K562 (cell line): ENCODE measurements around the gene RNF17. TPM values are rescaled to one million over a fixed set of nuclear protein-coding genes. Genes with fewer than 3 reads are reported as not detected.

Source experiments
- ATAC-seq: fragments of 200-7000 bp; cut with Tn5 transposase; 3 replicates; pipeline ENCODE4 v1.9.1; 2020; ENCODE audit warnings: moderate library complexity
- BruUV-seq: library from RNA; stranded (reverse); fragments of 400-500 nt; replicated peaks from 2 replicates; lab custom pipeline; 2021; lab: Mats Ljungman, UMichigan
- CTCF ChIA-PET: fragments of 300-600 bp; formaldehyde crosslinking; extraction: SDS; loops from one replicate; lab custom pipeline; 2021; ENCODE audit warnings: low intra/inter-chr PET ratio; lab: Yijun Ruan, JAX
- POLR2A ChIA-PET: fragments of 300-600, 350-650 bp; sonication (Branson Sonifier 250); formaldehyde crosslinking; extraction: SDS; loops from one replicate; lab custom pipeline; 2021; ENCODE audit warnings: antibody characterized with exemption, inconsistent platforms; lab: Yijun Ruan, JAX
- DNase-seq, 4 experiments: peaks; one replicate each; pipeline versions ENCODE4 v3.0.0 to v3.0.0-alpha.2; 2011 to 2018; ENCODE audit warnings: low spot score in 3 of 4, mixed read lengths in 3 of 4; ENCODE audit errors: extremely low read depth in 1 of 4
- FAIRE-seq: peaks from 2 replicates; lab custom pipeline; 2011; peaks lifted over from hg19 to GRCh38; lab: Jason Lieb, UNC
- H2AFZ ChIP-seq: 2 replicates; pipeline ENCODE4 v1.6.0; 2011; ENCODE audit warnings: low read depth, low read length, control low read depth, inconsistent platforms
- H3K27ac ChIP-seq: fragments of 200-600 bp; 3 replicates; pipeline ENCODE4 v1.8.0; 2011; ENCODE audit warnings: low read depth, mild to moderate bottlenecking, control low read depth, inconsistent platforms, low read length, moderate library complexity, mixed read lengths; ENCODE audit errors: extremely low read depth
- H3K27me3 ChIP-seq, 2 experiments: fragments of 300-600 bp in 1 of 2; 2 replicates in 1 of 2; 3 replicates in 1 of 2; pipeline versions ENCODE4 v1.6.0 to v1.8.0; 2011; ENCODE audit warnings: inconsistent platforms in 2 of 2, low read length in 2 of 2, mild to moderate bottlenecking in 1 of 2, mixed read lengths in 1 of 2, moderate library complexity in 1 of 2; ENCODE audit not compliant: control insufficient read depth in 2 of 2, insufficient read depth in 2 of 2
- H3K36me3 ChIP-seq: fragments of 300-600 bp; 3 replicates; pipeline ENCODE4 v1.8.0; 2011; ENCODE audit warnings: mild to moderate bottlenecking, low read length, inconsistent platforms; ENCODE audit not compliant: control insufficient read depth, insufficient read depth
- H3K4me1 ChIP-seq, 2 experiments: fragments of 200-600 bp in 1 of 2; replicated peaks in 1 of 2; 2 replicates in 1 of 2; 3 replicates in 1 of 2; pipeline versions ENCODE4 v1.5.1 to v1.8.0; 2011; ENCODE audit warnings: inconsistent platforms in 2 of 2, low read length in 2 of 2, mild to moderate bottlenecking in 1 of 2, mixed read lengths in 1 of 2, moderate library complexity in 1 of 2; ENCODE audit not compliant: control insufficient read depth in 2 of 2, insufficient read depth in 2 of 2
- H3K4me2 ChIP-seq: 2 replicates; pipeline ENCODE4 v1.6.1; 2011; ENCODE audit warnings: low read length, control low read depth, inconsistent platforms, mixed read lengths; ENCODE audit not compliant: insufficient read depth
- H3K4me3 ChIP-seq: fragments of 200-600 bp; sonication (generic), shearing (Covaris generic); 2 replicates; pipeline ENCODE4 v1.5.1; 2016; ENCODE audit warnings: control low read depth, inconsistent platforms
- H3K79me2 ChIP-seq: fragments of 200-600 bp; 3 replicates; pipeline ENCODE4 v1.8.0; 2011; ENCODE audit warnings: low read length, inconsistent platforms; ENCODE audit not compliant: control insufficient read depth, insufficient read depth
- H3K9ac ChIP-seq, 2 experiments: 2 replicates each; pipeline versions ENCODE4 v1.6.0 to v1.6.1; 2011; ENCODE audit warnings: low read depth in 2 of 2, low read length in 2 of 2, control low read depth in 1 of 2, inconsistent platforms in 1 of 2, mild to moderate bottlenecking in 1 of 2, mixed read lengths in 1 of 2; ENCODE audit not compliant: insufficient read depth in 1 of 2
- H3K9me1 ChIP-seq: one replicate; pipeline ENCODE4 v1.6.0; 2011; ENCODE audit warnings: inconsistent platforms, mild to moderate bottlenecking, low read length, moderate library complexity; ENCODE audit not compliant: control insufficient read depth, insufficient read depth
- H3K9me3 ChIP-seq: replicated peaks from 2 replicates; pipeline ENCODE4 v1.5.1; 2011; ENCODE audit warnings: low read depth, low read length, inconsistent platforms; ENCODE audit not compliant: control insufficient read depth, insufficient read depth
- H4K20me1 ChIP-seq: replicated peaks from 2 replicates; pipeline ENCODE4 v1.6.1; 2011; ENCODE audit warnings: low read length, inconsistent platforms, mixed read lengths; ENCODE audit not compliant: control insufficient read depth, insufficient read depth
- BDP1 ChIP-seq: IDR thresholded peaks from 3 replicates; pipeline ENCODE4 v1.6.1; 2011; ENCODE audit not compliant: insufficient read length, insufficient read depth
- CBX1 ChIP-seq: sonication (generic); IDR thresholded peaks from 2 replicates; pipeline ENCODE4 v1.6.1; 2016; ENCODE audit warnings: antibody characterized with exemption, low read depth, mild to moderate bottlenecking
- EZH2 ChIP-seq: IDR thresholded peaks from 2 replicates; pipeline ENCODE4 v1.6.1; 2012; ENCODE audit warnings: low read depth, mild to moderate bottlenecking, inconsistent platforms, low read length, borderline replicate concordance
- FOSL1 ChIP-seq: fragments of 200-800 bp; sonication (Bioruptor generic); conservative IDR thresholded peaks from 2 replicates; pipeline ENCODE4 v1.6.1; 2016; ENCODE audit warnings: missing genetic modification characterization, missing compliant biosample characterization
- HDAC2 ChIP-seq: fragments of 450-650 bp; IDR thresholded peaks from 2 replicates; pipeline ENCODE4 v1.6.1; 2016; ENCODE audit warnings: mild to moderate bottlenecking
- NCOA2 ChIP-seq, 2 experiments: fragments of 450-650 bp; IDR thresholded peaks; 2 replicates each; pipeline ENCODE4 v1.6.1; 2018; ENCODE audit warnings: mild to moderate bottlenecking in 2 of 2, moderate library complexity in 1 of 2; ENCODE audit not compliant: partially characterized antibody in 2 of 2
- NFATC3 ChIP-seq: fragments of 450-650 bp; IDR thresholded peaks from 2 replicates; pipeline ENCODE4 v1.6.1; 2017; ENCODE audit warnings: mild to moderate bottlenecking
- PML ChIP-seq: IDR thresholded peaks from 2 replicates; pipeline ENCODE4 v1.6.1; 2012; ENCODE audit warnings: low read length, inconsistent platforms
- POLR3G ChIP-seq: IDR thresholded peaks from 2 replicates; pipeline ENCODE4 v1.6.1; 2011; ENCODE audit not compliant: insufficient read length, insufficient replicate concordance; ENCODE audit errors: extremely low read depth
- POU5F1 ChIP-seq: fragments of 150-350 bp; IDR thresholded peaks from 2 replicates; pipeline ENCODE4 v1.6.1; 2014; ENCODE audit warnings: borderline replicate concordance, low read length, low read depth, mild to moderate bottlenecking; ENCODE audit not compliant: partially characterized antibody
- SRF ChIP-seq, 2 experiments: fragments of 250-450, 450-650 bp in 1 of 2; sonication (Bioruptor Pico) in 1 of 2; sonication (generic) in 1 of 2; formaldehyde crosslinking; IDR thresholded peaks; 2 replicates each; pipeline versions ENCODE4 v1.5.0 to v1.5.1; 2020 to 2022; ENCODE audit warnings: mild to moderate bottlenecking in 1 of 2, missing genetic modification reagents in 1 of 2
- THRAP3 ChIP-seq: fragments of 450-650 bp; IDR thresholded peaks from 2 replicates; pipeline ENCODE4 v1.6.1; 2016; ENCODE audit warnings: mild to moderate bottlenecking, inconsistent platforms, borderline replicate concordance
- ZHX1 ChIP-seq: fragments of 150-350 bp; conservative IDR thresholded peaks from 2 replicates; pipeline ENCODE4 v1.6.1; 2014; ENCODE audit warnings: low read length
- ZNF589 ChIP-seq: fragments of 200-800 bp; sonication (Bioruptor generic); IDR thresholded peaks from 2 replicates; pipeline ENCODE4 v1.6.1; 2016; ENCODE audit warnings: low read depth, missing genetic modification characterization, missing compliant biosample characterization
- WGBS: fragments of 100-300 bp; shearing (Covaris generic); methylation state at CpG from one replicate; pipeline ENCODE4 v1.1.6; 2016; ENCODE audit warnings: low coverage, mixed read lengths; ENCODE audit not compliant: insufficient coverage; ENCODE audit errors: missing lambda C conversion rate; 5-methylcytosine and 5-hydroxymethylcytosine counted together
- in situ Hi-C: fragments of 300-500 bp; cut with MboI; formaldehyde crosslinking; loops from 4 replicates; pipeline ENCODE4 v1.15.0; 2018; ENCODE audit warnings: inconsistent platforms, mixed read lengths
- intact Hi-C: fragments of 100-400 bp; cut with micrococcal nuclease; formaldehyde crosslinking; loops from 2 replicates; pipeline ENCODE4 v1.14.2; 2022
- polyA plus RNA-seq, 8 experiments: library from polyadenylated mRNA; depleted of rRNA in 4 of 8; stranded (reverse) in 5 of 8; unstranded in 3 of 8; fragments of >200 nt; fragmentation: Nextera tagmentation in 2 of 8; fragmentation: Illumina TruSeq in 1 of 8; extraction: Ambion mirVana in 2 of 8; extraction: Trizol in 1 of 8; gene quantifications; 2 replicates each; pipeline versions ENCODE4 v1.2.1 to v1.2.3, GENCODE V29; 2011 to 2014; ENCODE audit warnings: inconsistent platforms in 1 of 8, missing spikeins in 1 of 8
- total RNA-seq, 7 experiments: library from RNA; depleted of rRNA in 6 of 7; stranded (reverse); fragments of >200 nt in 6 of 7; fragmentation: Illumina TruSeq in 2 of 7; extraction: Trizol in 2 of 7; gene quantifications; 2 replicates each; pipeline versions ENCODE4 v1.2.1 to v1.2.3, GENCODE V29; 2011 to 2021; ENCODE audit warnings: low replicate concordance in 1 of 7
- TF ChIP-seq, protein P1 (sequence below): fragments of 250-450 bp; sonication (Bioruptor Pico); IDR thresholded peaks from 2 replicates; pipeline ENCODE4 v1.4.0; 2020; ENCODE audit warnings: mild to moderate bottlenecking, moderate library complexity, borderline replicate concordance
- TF ChIP-seq, protein P2 (sequence below): IDR thresholded peaks from 2 replicates; pipeline ENCODE4 v1.6.1; 2012; ENCODE audit warnings: low read depth, low read length, improper control_type of control experiment, borderline replicate concordance

The RNF17 gene
- total and polyA plus RNA-seq, 9 of the 15 experiments (the other 6 are each of a cell fraction or from before 2014, with no cell fraction given), result 0.11 to 0.90 (median 0.58) TPM

- Histone ChIP-seq H3K79me2 (no peaks in the 10 kb centered on the region), H3K27me3 (no peaks in the 10 kb centered on the region), H3K9me3 (no peaks in the 10 kb centered on the region), H2AFZ (no peak overlapping the region), H3K4me2 (no peak overlapping the region), H3K36me3 (no peaks in the 10 kb centered on the region), H4K20me1 (no peaks in the 10 kb centered on the region), H3K4me3 (no peak overlapping the region), H3K9me1 (no peaks in the 10 kb centered on the region), H3K4me1 (peaks cover 3 to 7% of the 10 kb centered on the region in 2 experiments; a peak in 4 of 5 replicates), H3K27ac (no peak overlapping the region), H3K9ac (no peak overlapping the region)
- WGBS, result 26% methylated on average over 4 of the region's 4 CpGs
- POLR2A ChIA-PET, result no interaction called here
- FAIRE-seq (no peak), ATAC-seq (no peak), DNase-seq (no peak)
- intact Hi-C loops, result no loop called here
- in situ Hi-C loops, result no loop called here
- CTCF ChIA-PET, result no interaction called here
- no TSS peak for BruUV-seq
- TF ChIP-seq, protein P1, sequence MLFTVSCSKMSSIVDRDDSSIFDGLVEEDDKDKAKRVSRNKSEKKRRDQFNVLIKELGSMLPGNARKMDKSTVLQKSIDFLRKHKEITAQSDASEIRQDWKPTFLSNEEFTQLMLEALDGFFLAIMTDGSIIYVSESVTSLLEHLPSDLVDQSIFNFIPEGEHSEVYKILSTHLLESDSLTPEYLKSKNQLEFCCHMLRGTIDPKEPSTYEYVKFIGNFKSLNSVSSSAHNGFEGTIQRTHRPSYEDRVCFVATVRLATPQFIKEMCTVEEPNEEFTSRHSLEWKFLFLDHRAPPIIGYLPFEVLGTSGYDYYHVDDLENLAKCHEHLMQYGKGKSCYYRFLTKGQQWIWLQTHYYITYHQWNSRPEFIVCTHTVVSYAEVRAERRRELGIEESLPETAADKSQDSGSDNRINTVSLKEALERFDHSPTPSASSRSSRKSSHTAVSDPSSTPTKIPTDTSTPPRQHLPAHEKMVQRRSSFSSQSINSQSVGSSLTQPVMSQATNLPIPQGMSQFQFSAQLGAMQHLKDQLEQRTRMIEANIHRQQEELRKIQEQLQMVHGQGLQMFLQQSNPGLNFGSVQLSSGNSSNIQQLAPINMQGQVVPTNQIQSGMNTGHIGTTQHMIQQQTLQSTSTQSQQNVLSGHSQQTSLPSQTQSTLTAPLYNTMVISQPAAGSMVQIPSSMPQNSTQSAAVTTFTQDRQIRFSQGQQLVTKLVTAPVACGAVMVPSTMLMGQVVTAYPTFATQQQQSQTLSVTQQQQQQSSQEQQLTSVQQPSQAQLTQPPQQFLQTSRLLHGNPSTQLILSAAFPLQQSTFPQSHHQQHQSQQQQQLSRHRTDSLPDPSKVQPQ (CRISPR knock-in tag), result no peak
- TF ChIP-seq ZHX1 (no peak), POLR3G (no peak), NCOA2 (IDR thresholded peaks at IDR 0.05; ENCODE audit: partially characterized antibody in 2 of 2) (no peak), SRF (CRISPR knock-in tag; IDR thresholded peaks at IDR 0.05) (no peak), NFATC3 (no peak), CBX1 (no peak), ZNF589 (CRISPR knock-in tag) (no peak), POU5F1 (no peak), THRAP3 (no peak), HDAC2 (no peak), PML (no peak), BDP1 (no peak), EZH2 (no peak), FOSL1 (tag) (no peak)
- TF ChIP-seq, protein P2, sequence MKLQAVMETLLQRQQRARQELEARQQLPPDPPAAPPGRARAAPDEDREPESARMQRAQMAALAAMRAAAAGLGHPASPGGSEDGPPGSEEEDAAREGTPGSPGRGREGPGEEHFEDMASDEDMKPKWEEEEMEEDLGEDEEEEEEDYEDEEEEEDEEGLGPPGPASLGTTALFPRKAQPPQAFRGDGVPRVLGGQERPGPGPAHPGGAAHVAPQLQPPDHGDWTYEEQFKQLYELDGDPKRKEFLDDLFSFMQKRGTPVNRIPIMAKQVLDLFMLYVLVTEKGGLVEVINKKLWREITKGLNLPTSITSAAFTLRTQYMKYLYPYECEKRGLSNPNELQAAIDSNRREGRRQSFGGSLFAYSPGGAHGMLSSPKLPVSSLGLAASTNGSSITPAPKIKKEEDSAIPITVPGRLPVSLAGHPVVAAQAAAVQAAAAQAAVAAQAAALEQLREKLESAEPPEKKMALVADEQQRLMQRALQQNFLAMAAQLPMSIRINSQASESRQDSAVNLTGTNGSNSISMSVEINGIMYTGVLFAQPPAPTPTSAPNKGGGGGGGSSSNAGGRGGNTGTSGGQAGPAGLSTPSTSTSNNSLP, result no peak
Observed at GRCh38 chr13:24927810-24928404, 163.9 kb downstream of the RNF17 start.
